ENCODE measurements around the gene TMEM125.

- TF ChIP-seq EZH2 (IDR thresholded peaks at IDR 0.05; ENCODE audit: insufficient read depth, poor library complexity, severe bottlenecking) (no peak), EZH2phosphoT487 (IDR thresholded peaks at IDR 0.05; ENCODE audit: insufficient read depth, low read depth) (no peak)
Measured at GRCh38 chr1:43229826-43230780, 39.7 kb upstream of the TMEM125 start.

Measured in GM23248 (cell line).